BJ (cell line): Measurements from ENCODE around the gene ARHGAP8. TPM values are rescaled to one million over a fixed set of nuclear protein-coding genes. Genes with fewer than 3 reads are reported as not detected.

Source experiments
- CTCF ChIA-PET: fragments of 350-600 bp; formaldehyde crosslinking; extraction: SDS; loops from one replicate; lab custom pipeline; 2021; ENCODE audit warnings: antibody characterized with exemption, inconsistent platforms; lab: Yijun Ruan, JAX
- POLR2A ChIA-PET: fragments of 300-600 bp; sonication (Branson Sonifier 250); formaldehyde crosslinking; extraction: SDS; loops from one replicate; lab custom pipeline; 2021; ENCODE audit warnings: antibody characterized with exemption; lab: Charles Lee
- DNase-seq: peaks from one replicate; pipeline ENCODE4 v3.0.0-alpha.2; 2011; ENCODE audit warnings: low read depth
- H3K27me3 ChIP-seq: 2 replicates; pipeline ENCODE4 v1.6.0; 2011; ENCODE audit warnings: low read length; ENCODE audit not compliant: control insufficient read depth, insufficient read depth
- H3K36me3 ChIP-seq: 2 replicates; pipeline ENCODE4 v1.5.1; 2011; ENCODE audit warnings: low read length; ENCODE audit not compliant: control insufficient read depth, insufficient read depth
- H3K4me3 ChIP-seq: 2 replicates; pipeline ENCODE4 v1.5.1; 2011; ENCODE audit warnings: low read depth, mild to moderate bottlenecking, control low read depth, low read length
- CTCF ChIP-seq: IDR thresholded peaks from 2 replicates; pipeline ENCODE4 v1.5.1; 2011; ENCODE audit warnings: low read depth, mild to moderate bottlenecking, control low read depth, inconsistent platforms, low read length, moderate library complexity; ENCODE audit not compliant: insufficient read depth
- polyA plus RNA-seq: library from polyadenylated mRNA; depleted of rRNA; stranded (reverse); fragments of >200 nt; gene quantifications from 2 replicates; pipeline ENCODE4 v1.2.3, GENCODE V29; 2011

Gene ARHGAP8
- polyA plus RNA-seq, 1 experiment: 0.39 TPM

DNA sequence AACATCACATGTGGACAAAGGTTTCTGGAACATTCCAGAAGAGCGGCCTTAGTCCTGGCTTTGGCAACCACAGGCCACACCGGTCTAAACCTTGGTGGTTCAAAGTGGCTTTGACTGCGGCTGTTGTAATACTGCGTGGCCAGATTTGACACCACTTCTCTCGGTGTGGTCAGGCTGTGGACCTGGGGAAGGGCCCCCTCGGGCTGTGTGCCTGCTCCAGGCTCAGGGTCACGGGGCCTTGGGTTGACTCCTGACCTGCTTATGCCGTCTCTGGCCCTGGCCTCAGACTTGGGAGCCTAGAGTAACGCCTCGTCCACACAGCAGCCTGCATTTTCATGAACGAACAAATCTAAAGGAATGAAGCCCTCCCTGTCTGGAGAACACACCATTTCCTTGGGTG, 139.4 kb downstream of the ARHGAP8 start:
- no peaks in the 10 kb centered on the region for H3K36me3 ChIP-seq
- POLR2A ChIA-PET: no interaction called here
- CTCF ChIA-PET: no interaction called here
- DNase-seq: no peak
- no peak for TF ChIP-seq CTCF
- no peak overlapping the region for H3K4me3 ChIP-seq
- no peaks in the 10 kb centered on the region for H3K27me3 ChIP-seq

- TF ChIP-seq CTCF: no peak
- CTCF ChIA-PET: no interaction called here
- no peaks in the 10 kb centered on the region for H3K36me3 ChIP-seq
- DNase-seq: no peak
- H3K4me3 ChIP-seq: no peak overlapping the region
- no peaks in the 10 kb centered on the region for H3K27me3 ChIP-seq
- POLR2A ChIA-PET: no interaction called here
Measured at GRCh38 chr22:44892243-44892642, 139.9 kb downstream of the ARHGAP8 start.

- H3K36me3 ChIP-seq: no peaks in the 10 kb centered on the region
- ChIA-PET POLR2A (no interaction called here), CTCF (no interaction called here)
- no peak for DNase-seq
- H3K27me3 ChIP-seq: no peaks in the 10 kb centered on the region
- no peak overlapping the region for H3K4me3 ChIP-seq
- no peak for TF ChIP-seq CTCF
Measured at GRCh38 chr22:44892803-44893730, 140.7 kb downstream of the ARHGAP8 start.

DNA sequence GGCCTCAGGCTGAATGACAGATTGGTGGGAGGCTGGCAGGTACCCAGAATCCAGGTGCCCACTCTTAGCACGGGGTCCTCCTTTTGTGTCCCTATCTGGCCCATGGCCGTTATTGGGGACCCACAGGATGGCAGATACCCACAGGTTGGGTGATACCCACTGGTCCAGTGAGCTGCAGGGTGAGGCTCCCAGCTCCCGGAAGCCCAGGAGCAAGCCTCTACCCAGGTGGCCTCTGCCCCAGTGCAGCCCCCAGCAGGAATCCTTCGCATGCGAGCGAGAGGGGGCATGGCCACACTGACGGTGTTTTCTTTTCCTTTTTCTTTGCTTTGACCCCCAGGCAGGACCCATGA, 141.3 kb downstream of the ARHGAP8 start:
- no peak overlapping the region for H3K4me3 ChIP-seq
- H3K27me3 ChIP-seq: no peaks in the 10 kb centered on the region
- no peaks in the 10 kb centered on the region for H3K36me3 ChIP-seq
- no peak for TF ChIP-seq CTCF
- ChIA-PET CTCF (no interaction called here), POLR2A (no interaction called here)
- DNase-seq: no peak

GRCh38 chr22:44894321-44894720, 141.9 kb downstream of the ARHGAP8 start:
- no peak for TF ChIP-seq CTCF

More at GRCh38 chr22:44894321-44894720, 141.9 kb downstream of the ARHGAP8 start:
- H3K27me3 ChIP-seq: no peaks in the 10 kb centered on the region
- ChIA-PET POLR2A (no interaction called here), CTCF (no interaction called here)
- no peak overlapping the region for H3K4me3 ChIP-seq
- DNase-seq: no peak
- H3K36me3 ChIP-seq: no peaks in the 10 kb centered on the region
